Measurements from ENCODE around the gene DNM3. TPM values are rescaled to one million over a fixed set of nuclear protein-coding genes. Genes with fewer than 3 reads are reported as not detected.

The DNM3 gene
- polyA plus RNA-seq, 4 donors: 4.3 to 5.7 (median 5.0) TPM

GRCh38 chr1:171868217-171868803, 27.0 kb downstream of the DNM3 start:
- no peak for DNase-seq (ENCODE audit: low read depth in 4 of 4, low spot score in 3 of 4)

DNA sequence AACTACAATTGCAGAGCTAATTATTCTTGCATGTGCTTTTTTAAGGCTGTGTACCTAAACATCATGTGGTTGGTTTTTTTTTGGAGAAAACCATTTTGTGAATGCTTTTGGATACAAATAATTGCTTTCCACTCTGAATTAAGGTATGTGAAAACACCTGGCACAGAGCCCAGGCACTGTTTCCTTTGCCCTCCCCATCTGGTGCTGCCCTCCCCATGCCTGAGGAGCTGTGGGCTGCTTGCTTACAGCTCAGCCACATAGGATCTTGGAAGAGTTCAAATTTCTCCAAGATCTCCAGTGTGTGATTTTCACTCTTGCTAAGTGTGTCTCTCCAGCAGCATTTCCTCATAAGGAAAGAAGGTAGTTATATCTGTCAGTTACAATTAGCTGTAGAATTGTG, 27.8 kb downstream of the DNM3 start:
- no peak for DNase-seq (ENCODE audit: low read depth in 4 of 4, low spot score in 3 of 4)

DNA sequence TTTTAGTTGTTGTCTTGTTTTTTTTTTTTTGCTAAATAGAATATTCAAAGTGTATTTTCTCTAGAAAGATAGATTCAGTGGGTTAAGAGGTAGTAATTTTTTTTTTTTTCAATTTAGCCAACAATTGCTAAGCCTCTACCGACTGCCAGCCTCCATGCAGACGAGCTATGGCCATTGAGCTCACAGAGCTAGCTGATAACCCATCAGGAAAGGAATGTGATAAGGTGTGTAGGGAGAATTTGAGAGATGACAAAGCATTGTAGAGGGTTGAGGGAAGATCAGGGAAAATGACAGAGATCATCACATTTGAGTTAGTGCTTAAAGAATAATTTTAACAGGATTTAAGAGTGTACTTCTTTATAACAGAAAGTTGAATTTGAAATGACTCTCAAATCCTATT, 30.6 kb downstream of the DNM3 start:
- DNase-seq (ENCODE audit: low read depth in 4 of 4, low spot score in 3 of 4): no peak

GRCh38 chr1:171872430-171872829, 31.1 kb downstream of the DNM3 start:
- DNase-seq (ENCODE audit: low read depth in 4 of 4, low spot score in 3 of 4): no peak

DNA sequence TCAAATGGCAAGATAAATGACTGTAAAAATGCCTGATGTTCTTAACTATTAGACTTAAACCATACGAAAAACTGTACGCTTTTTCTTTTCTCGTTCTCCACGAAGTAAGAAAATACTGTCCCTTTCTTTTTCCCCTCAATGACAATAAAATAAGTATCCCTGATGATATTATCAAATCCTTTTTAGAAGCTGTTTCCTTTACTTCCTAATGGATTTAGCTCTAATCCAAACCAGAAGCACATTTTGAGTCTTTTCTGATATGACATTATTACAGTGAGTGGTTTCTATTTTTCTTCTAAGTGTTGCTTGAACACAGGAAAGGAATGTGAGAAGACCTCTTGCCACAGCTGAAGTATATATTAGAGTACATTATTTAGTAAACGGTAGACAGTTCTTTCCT, 32.4 kb downstream of the DNM3 start:
- DNase-seq (ENCODE audit: low read depth in 4 of 4, low spot score in 3 of 4): no peak

DNA sequence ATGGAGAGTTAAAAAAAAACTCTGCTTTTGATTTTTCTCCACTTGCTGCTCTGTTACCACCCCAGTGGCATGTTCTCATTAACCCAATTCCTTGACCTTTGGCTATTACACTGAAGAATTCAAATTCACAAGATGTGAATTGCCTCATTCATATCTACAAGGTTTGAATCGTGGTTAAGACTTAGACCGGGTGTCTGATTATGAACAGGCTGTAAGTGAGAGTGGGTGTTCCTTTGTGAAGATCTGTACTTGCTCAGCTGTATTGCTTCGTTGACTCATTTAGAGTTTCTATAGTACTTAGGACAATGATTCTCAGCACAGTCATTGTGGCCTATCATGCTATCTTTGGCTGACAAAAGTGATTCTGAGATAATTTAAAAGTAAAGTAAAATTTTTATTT, 36.4 kb downstream of the DNM3 start:
- DNase-seq (ENCODE audit: low read depth in 4 of 4, low spot score in 3 of 4): no peak

DNA sequence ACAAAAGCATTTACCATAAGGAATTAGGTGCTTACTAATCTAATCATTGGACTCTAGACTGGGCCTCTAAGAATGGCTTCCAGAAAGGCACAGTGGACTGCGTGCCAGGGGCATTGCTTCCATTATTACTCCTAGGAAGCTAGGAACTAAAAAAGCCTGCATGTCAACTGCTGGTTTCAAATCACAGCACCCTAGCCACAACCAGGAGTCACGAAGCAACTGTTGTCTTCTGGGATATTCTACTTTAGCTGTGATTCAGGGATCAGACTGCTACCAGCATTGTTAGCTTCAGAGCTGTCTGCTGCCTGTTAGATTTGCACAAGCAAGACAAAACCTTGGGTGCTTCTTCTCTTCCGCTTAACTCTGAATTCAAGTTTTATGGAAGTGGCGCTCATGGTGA, 38.3 kb downstream of the DNM3 start:
- no peak for DNase-seq (ENCODE audit: low read depth in 4 of 4, low spot score in 3 of 4)

DNA sequence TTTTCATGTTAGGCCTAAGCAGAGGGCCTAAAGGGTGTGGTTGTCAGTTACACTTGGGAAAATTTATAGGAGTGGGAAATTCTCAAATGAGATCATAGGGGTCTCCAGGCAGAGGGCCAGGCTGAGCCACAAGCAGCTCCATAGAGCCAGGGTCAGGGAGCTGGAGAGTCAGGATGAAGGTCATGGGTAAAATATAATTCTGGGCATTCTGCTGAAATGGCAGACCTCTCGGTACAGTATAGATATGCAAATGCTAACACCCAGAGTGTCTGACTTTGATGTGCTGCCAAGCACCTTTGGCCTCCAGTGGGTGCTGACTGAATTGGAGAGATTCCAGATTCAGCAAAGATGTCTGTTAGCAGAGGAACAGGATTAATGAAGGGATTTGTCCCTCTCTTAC, 40.1 kb downstream of the DNM3 start:
- no peak for DNase-seq (ENCODE audit: low read depth in 4 of 4, low spot score in 3 of 4)

GRCh38 chr1:171883849-171884248, 42.6 kb downstream of the DNM3 start:
- DNase-seq (ENCODE audit: low read depth in 4 of 4, low spot score in 3 of 4): no peak

DNA sequence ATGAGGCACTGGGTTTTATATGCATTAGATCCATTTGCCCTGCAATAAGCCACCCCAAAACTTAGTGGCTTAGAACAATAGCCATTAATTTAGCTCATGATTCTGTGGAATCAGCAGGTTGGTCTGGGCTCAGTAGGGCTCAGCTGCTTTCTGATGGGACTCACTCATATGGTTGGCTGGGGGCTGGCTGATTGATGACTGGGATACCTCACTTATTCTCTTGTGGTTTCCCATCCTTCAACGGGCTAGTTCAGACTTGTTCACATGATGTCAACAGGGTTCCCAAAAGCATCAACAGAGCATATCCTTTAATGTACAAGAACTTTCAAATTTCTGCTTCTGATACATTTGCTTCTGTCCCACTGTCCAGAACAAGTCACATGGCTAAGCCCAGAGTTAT, 43.2 kb downstream of the DNM3 start:
- no peak for DNase-seq (ENCODE audit: low read depth in 4 of 4, low spot score in 3 of 4)

DNA sequence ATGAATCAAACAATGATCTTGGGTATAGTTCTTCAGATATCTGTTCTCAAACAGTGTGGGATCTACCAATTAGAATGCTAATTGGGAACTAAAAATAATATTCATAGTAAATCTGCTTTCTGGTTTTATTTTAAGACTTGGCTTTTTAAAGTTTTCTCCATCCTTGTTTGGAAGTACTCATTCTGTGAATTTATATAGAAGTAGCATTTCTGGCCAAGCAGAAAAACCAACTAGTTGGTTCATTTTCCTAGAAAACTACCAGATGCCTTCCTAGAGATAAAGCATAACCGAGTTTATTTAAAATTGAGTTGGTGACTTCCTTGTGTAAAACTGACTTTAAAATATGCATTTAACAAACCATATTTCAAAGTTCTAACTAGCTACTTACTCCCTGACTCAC, 48.8 kb downstream of the DNM3 start:
- no peak for DNase-seq (ENCODE audit: low read depth in 4 of 4, low spot score in 3 of 4)

DNA sequence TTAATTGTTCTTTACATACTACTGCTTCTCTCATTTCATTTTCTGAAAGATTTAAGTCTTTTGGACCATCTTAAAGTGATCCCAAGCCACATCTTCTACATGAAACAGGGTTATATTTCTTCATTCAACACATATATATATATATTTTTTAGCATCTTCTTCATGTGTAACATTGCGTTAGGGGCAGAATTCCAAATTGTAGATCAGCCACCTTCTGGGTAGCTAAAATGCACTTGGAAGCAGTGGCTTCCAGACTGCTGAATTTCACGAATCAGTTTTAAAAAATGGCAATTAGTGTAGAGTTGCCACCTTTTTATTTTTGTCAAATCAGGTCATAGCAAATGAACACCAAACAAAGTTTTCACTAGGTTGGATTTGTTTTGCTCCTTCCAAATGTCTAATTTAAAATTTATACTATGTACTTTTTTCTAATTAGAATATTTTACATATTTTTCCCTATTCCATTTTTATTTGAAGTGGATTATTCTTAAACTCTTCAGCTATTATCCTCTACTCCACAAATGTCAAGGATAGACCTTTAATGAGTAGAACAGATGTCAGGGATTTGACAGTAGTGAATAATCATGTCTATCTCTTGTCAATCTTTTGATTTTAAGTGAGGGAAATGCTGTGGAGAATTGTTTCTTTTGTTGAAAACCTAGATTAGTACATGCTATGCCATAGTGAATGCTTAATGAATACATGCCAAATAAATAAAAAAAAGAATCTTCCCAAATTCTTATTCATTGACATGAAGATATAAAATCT, 55.8 kb downstream of the DNM3 start:
- no peak for DNase-seq (ENCODE audit: low read depth in 4 of 4, low spot score in 3 of 4)

GRCh38 chr1:171898941-171899340, 57.6 kb downstream of the DNM3 start:
- no peak for DNase-seq (ENCODE audit: low read depth in 4 of 4, low spot score in 3 of 4)

GRCh38 chr1:171899838-171900237, 58.5 kb downstream of the DNM3 start:
- no peak for DNase-seq (ENCODE audit: low read depth in 4 of 4, low spot score in 3 of 4)

DNA sequence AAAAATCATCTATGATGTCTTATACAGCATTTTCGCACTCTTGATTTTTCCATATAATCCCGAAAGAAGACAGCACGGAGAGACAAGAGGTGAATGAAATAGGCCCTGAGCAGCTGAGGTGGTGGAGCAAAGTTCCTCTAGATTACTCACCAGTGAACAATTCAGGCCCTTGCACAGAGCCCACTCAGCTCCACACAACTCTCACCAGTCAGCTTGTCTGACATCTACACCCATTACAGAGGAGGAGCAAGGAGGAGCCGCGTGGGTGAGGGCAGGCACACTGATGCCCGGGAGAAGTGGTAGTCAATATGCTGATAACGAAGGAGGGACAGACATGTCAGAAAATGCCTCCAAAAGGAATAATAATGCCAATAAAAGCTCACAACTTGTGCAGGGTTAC, 59.9 kb downstream of the DNM3 start:
- DNase-seq (ENCODE audit: low read depth in 4 of 4, low spot score in 3 of 4): no peak

GRCh38 chr1:171902527-171902926, 61.2 kb downstream of the DNM3 start:
- no peak for DNase-seq (ENCODE audit: low read depth in 4 of 4, low spot score in 3 of 4)

DNA sequence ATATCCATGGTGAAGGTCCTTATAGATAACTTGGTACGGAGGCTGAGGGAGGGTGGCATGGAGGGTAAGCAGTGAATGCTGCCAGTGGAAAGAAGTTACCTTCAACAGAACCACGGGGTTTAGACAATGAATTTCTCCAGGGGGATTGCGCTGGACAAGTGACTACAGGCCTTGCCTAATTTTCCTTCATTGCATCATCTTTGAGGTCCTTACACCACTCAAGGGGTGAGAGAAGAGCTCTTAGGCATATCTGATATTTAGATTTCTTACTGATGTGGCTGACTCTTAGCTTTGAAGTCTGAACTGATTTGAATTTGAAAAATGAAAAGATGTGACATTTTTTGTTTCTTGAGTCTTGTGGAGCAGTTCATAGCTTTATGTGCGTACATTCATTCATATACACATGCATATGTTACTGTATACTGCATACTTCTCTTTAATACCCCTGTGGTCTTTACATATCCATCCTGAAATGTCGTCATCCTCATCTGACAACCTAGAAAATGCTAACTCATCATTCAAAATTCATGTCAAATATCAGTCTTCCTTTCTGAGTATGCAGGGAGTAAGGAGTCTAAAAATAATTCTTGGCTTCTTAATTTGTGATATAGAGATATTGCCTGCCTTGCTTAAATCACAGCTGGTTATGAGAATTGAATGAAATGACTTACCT, 63.6 kb downstream of the DNM3 start:
- no peak for DNase-seq (ENCODE audit: low read depth in 4 of 4, low spot score in 3 of 4)

DNA sequence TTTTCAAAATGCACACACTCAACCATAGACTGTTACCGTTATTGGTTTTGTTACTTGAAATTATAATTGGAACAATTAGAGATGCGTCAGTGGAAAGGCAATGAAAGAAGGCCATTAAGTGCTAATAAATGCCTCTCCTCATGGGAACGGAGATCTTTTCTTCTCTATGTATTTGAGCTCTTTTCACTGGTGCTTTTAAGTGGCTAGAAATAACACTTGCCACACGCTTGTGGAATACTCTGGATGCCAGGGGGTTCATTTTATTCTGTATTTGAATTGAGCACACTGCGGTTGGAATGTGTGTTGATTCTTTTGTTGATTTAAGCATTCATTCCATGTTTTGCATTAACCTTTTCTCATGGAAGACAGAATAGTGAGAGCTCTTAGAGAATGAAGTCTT, 68.4 kb downstream of the DNM3 start:
- no peak for DNase-seq (ENCODE audit: low read depth in 4 of 4, low spot score in 3 of 4)

GRCh38 chr1:171910786-171911185, 69.5 kb downstream of the DNM3 start:
- DNase-seq (ENCODE audit: low read depth in 4 of 4, low spot score in 3 of 4): no peak

DNA sequence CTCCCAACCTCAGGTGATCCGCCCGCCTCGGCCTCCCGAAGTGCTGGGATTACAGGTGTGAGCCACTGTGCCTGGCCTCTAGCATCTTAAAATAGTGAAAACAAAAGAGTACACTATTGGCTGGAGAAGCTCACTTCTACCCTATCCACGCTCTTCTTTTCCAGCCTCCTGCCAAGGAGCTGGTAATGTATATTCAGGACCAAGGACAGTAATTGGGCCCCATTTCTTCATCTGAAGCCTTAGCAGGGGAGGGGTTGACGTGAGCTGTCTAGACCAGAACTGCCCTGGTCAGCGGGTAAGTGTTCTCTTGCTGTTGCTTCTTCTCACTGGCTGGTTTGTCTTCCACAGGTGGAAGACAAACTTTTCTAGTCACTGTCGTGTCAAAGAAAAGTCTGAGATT, 70.2 kb downstream of the DNM3 start:
- DNase-seq (ENCODE audit: low read depth in 4 of 4, low spot score in 3 of 4): no peak

- no peak for DNase-seq (ENCODE audit: low read depth in 4 of 4, low spot score in 3 of 4)
Measured at GRCh38 chr1:171912509-171913175, 71.3 kb downstream of the DNM3 start.

- peak in 2 of 4 donors; percentile 7 to 18 for DNase-seq (ENCODE audit: low read depth in 4 of 4, low spot score in 3 of 4)
Measured at GRCh38 chr1:171913385-171913784, 72.1 kb downstream of the DNM3 start.
